Activated B cell treated with CpG ODN at 0.5 μM for 24 hours (primary cell): ENCODE data around the gene HLCS. TPM values are rescaled to one million over a fixed set of nuclear protein-coding genes. Genes with fewer than 3 reads are reported as not detected.

Experiments
- ATAC-seq: fragments of 200-7000 bp; cut with Tn5 transposase; one replicate; pipeline ENCODE4 v1.10.0; 2021; ENCODE audit warnings: low read depth, mild to moderate bottlenecking, moderate library complexity
- CTCF ChIA-PET: fragments of 350-600 bp; sonication (Branson Sonifier 250); formaldehyde crosslinking; loops from one replicate; lab custom pipeline; 2021; ENCODE audit warnings: antibody characterized with exemption; lab: Charles Lee
- POLR2A ChIA-PET: fragments of 350-600 bp; sonication (Branson Sonifier 250); formaldehyde crosslinking; loops from one replicate; lab custom pipeline; 2021; ENCODE audit warnings: antibody characterized with exemption; lab: Charles Lee
- DNase-seq: peaks from one replicate; pipeline ENCODE4 v3.0.0; 2022
- H3K27ac Mint-ChIP-seq: one replicate; pipeline ENCODE4 v1.8.0; 2020; ENCODE audit warnings: mixed read lengths
- H3K27me3 Mint-ChIP-seq: one replicate; pipeline ENCODE4 v1.8.0; 2021; ENCODE audit warnings: mixed read lengths
- H3K36me3 Mint-ChIP-seq: one replicate; pipeline ENCODE4 v1.8.0; 2021; ENCODE audit warnings: low read depth, mixed read lengths
- H3K4me1 Mint-ChIP-seq: one replicate; pipeline ENCODE4 v1.8.0; 2021; ENCODE audit warnings: mixed read lengths
- H3K4me3 Mint-ChIP-seq: one replicate; pipeline ENCODE4 v1.8.0; 2020; ENCODE audit warnings: mild to moderate bottlenecking, mixed read lengths
- H3K9me3 Mint-ChIP-seq: one replicate; pipeline ENCODE4 v1.8.0; 2020; ENCODE audit warnings: mixed read lengths
- intact Hi-C: fragments of 100-400 bp; cut with micrococcal nuclease; formaldehyde crosslinking; loops from one replicate; pipeline ENCODE4 v1.15.1; 2024
- total RNA-seq: library from RNA; stranded (reverse); gene quantifications from 2 replicates; pipeline ENCODE4 v1.2.3, GENCODE V29; 2022
- TF ChIP-seq, protein P1 (sequence below): fragments of 200-600 bp; IDR thresholded peaks from one replicate; pipeline ENCODE4 v1.8.0; 2022; ENCODE audit warnings: antibody characterized with exemption, mild to moderate bottlenecking

Gene HLCS
- total RNA-seq, 1 donor from 2014 or later: 10.6 TPM

DNA sequence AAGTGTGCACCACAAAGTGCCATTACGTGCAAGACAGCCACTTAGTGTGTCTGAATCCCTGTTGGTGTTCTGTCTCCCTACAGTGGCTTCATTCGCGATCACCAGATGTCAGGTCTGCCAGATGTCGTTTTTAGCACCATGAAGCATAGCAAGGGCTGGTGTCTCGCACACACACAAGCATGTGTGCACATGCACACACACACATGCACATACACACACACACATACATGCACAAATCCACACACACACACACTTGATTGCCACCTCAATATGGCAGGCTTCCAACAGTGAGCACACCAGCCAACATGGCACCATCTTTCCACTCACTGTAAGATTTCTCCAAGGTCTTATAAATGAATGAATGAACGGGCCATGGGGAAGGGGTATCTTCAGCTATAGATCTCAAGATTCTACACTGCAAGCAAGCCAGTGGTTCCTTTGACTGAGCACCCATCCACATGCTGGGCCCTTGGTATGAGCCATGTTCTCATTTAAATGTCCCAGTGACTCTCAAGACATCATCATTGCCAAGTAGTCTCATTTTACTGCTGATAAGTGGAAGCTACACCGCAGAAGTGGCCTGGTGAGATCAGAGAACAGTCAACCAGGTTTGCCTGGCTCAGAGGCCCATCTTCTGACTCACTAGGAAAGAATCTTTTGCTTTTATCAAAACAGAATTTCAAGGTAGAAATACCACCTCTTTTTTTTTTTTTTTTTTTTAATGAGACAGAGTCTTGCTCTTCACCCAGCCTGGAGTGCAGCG is 182.7 kb downstream of the HLCS start:
- Mint-ChIP-seq H3K9me3 (no peaks in the 10 kb centered on the region), H3K27me3 (no peaks in the 10 kb centered on the region), H3K27ac (no peak overlapping the region), H3K4me3 (no peak overlapping the region), H3K4me1 (no peaks in the 10 kb centered on the region), H3K36me3 (no peaks in the 10 kb centered on the region)
- POLR2A ChIA-PET: no interaction called here
- CTCF ChIA-PET: no interaction called here
- no peak for ATAC-seq
- intact Hi-C loops: no loop called here
- DNase-seq: no peak
- TF ChIP-seq, protein P1, sequence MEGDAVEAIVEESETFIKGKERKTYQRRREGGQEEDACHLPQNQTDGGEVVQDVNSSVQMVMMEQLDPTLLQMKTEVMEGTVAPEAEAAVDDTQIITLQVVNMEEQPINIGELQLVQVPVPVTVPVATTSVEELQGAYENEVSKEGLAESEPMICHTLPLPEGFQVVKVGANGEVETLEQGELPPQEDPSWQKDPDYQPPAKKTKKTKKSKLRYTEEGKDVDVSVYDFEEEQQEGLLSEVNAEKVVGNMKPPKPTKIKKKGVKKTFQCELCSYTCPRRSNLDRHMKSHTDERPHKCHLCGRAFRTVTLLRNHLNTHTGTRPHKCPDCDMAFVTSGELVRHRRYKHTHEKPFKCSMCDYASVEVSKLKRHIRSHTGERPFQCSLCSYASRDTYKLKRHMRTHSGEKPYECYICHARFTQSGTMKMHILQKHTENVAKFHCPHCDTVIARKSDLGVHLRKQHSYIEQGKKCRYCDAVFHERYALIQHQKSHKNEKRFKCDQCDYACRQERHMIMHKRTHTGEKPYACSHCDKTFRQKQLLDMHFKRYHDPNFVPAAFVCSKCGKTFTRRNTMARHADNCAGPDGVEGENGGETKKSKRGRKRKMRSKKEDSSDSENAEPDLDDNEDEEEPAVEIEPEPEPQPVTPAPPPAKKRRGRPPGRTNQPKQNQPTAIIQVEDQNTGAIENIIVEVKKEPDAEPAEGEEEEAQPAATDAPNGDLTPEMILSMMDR: no peak

GRCh38 chr21:36780861-36781260 is 185.6 kb downstream of the HLCS start:
- Mint-ChIP-seq H3K27me3 (no peaks in the 10 kb centered on the region), H3K27ac (no peak overlapping the region), H3K9me3 (no peaks in the 10 kb centered on the region), H3K4me1 (no peaks in the 10 kb centered on the region), H3K4me3 (no peak overlapping the region), H3K36me3 (no peaks in the 10 kb centered on the region)
- no peak for ATAC-seq
- POLR2A ChIA-PET: no interaction called here
- DNase-seq: no peak
- TF ChIP-seq, protein P1: no peak
- CTCF ChIA-PET: interaction anchor here (0.6 kb wide), 1 partner anchor 14 kb away, joined by 4 read pairs; no protein-coding TSS in a partner anchor
- intact Hi-C loops: no loop called here

DNA sequence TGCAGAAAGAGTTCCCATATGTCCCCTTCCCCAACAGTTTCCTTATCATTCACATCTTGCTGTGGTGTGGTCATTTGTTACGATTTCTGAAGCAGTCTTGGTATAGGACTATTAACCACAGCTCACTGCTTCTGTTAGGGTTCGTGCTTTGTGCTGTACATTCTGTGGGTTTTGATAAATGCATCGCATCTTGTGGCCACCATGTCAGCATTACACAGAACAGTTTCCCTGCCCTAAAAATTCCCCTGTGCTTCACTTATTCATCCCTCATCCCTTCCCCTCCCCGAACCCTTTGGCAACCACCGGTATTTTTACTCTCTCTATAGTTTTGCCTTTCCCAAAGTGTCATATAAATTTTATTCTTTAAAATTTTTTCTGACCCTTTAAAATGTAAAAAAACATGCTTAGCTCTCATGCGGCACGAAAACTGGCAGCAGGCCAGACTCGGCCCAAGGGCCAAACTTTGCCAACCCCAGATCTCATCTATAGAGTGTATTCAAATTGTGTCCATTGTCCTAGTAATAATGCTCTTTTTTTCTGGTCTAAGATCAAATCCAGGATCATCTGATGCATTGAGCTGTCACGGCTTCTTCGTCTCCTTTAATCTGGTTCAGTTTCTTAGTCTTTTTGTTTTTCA is 189.4 kb downstream of the HLCS start:
- POLR2A ChIA-PET: no interaction called here
- TF ChIP-seq, protein P1: no peak
- H3K4me1 Mint-ChIP-seq: no peaks in the 10 kb centered on the region
- CTCF ChIA-PET: no interaction called here
- ATAC-seq (no peak), DNase-seq (no peak)
- H3K27ac Mint-ChIP-seq: no peak overlapping the region
- no peaks in the 10 kb centered on the region for H3K36me3 Mint-ChIP-seq
- H3K27me3 Mint-ChIP-seq: no peaks in the 10 kb centered on the region
- no peaks in the 10 kb centered on the region for H3K9me3 Mint-ChIP-seq
- intact Hi-C loops: no loop called here
- no peak overlapping the region for H3K4me3 Mint-ChIP-seq

- TF ChIP-seq, protein P1: no peak
- CTCF ChIA-PET: no interaction called here
- Mint-ChIP-seq H3K36me3 (no peaks in the 10 kb centered on the region), H3K4me3 (no peak overlapping the region), H3K27ac (no peak overlapping the region), H3K27me3 (no peaks in the 10 kb centered on the region), H3K9me3 (no peaks in the 10 kb centered on the region), H3K4me1 (no peaks in the 10 kb centered on the region)
- POLR2A ChIA-PET: no interaction called here
- DNase-seq (no peak), ATAC-seq (no peak)
- intact Hi-C loops: no loop called here
Observed at GRCh38 chr21:36773995-36774394, 192.5 kb downstream of the HLCS start.

DNA sequence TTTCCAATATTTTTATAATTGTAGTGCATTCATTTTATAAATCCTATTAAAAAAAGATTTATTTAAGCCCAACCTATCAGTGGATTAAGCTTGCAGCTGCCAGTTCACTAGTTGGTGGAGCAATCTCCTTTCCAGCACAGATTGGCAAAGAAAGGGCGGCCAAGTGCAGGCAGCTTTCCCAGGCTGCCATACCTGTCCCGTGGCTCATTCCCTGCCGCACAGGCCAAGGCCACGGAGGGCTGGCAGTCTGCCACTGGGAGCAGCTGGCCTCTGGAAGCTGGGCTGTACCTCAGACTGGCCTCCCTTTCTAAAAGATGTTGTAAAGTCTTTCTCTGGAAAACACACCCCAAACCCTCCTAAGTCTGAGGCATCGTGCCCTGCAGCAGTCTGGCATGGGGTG is 193.4 kb downstream of the HLCS start:
- ChIA-PET CTCF (no interaction called here), POLR2A (no interaction called here)
- DNase-seq (no peak), ATAC-seq (no peak)
- intact Hi-C loops: no loop called here
- Mint-ChIP-seq H3K27ac (no peak overlapping the region), H3K4me1 (no peaks in the 10 kb centered on the region), H3K4me3 (no peak overlapping the region), H3K9me3 (no peaks in the 10 kb centered on the region), H3K36me3 (no peaks in the 10 kb centered on the region), H3K27me3 (no peaks in the 10 kb centered on the region)
- TF ChIP-seq, protein P1: no peak
